HK-2 (cell line): Measurements from ENCODE around the gene MYL3.

Experiments used
- DNase-seq: peaks from one replicate; pipeline ENCODE4 v3.0.0-alpha.2; 2018; ENCODE audit not compliant: unreplicated experiment

The MYL3 gene

GRCh38 chr3:46899151-46900006, 36.1 kb upstream of the MYL3 start:
- DNase-seq = no peak

- DNase-seq = no peak
Measured at GRCh38 chr3:46898321-46899150, 35.3 kb upstream of the MYL3 start.

- no peak for DNase-seq
Measured at GRCh38 chr3:46897829-46898320, 34.6 kb upstream of the MYL3 start.

- DNase-seq = no peak
Measured at GRCh38 chr3:46897031-46897430, 33.8 kb upstream of the MYL3 start.

GRCh38 chr3:46896386-46896785, 33.1 kb upstream of the MYL3 start:
- DNase-seq = no peak

- no peak for DNase-seq
Measured at GRCh38 chr3:46895761-46896160, 32.5 kb upstream of the MYL3 start.

GRCh38 chr3:46895204-46895660, 32.0 kb upstream of the MYL3 start:
- peak; percentile 62 for DNase-seq

- DNase-seq = no peak
Measured at GRCh38 chr3:46894256-46894655, 31.0 kb upstream of the MYL3 start.

- DNase-seq = no peak
Measured at GRCh38 chr3:46893763-46894162, 30.5 kb upstream of the MYL3 start.

- DNase-seq = no peak
Measured at GRCh38 chr3:46893146-46893748, 30.0 kb upstream of the MYL3 start.

- peak; percentile 83 for DNase-seq
Measured at GRCh38 chr3:46892285-46893145, 29.3 kb upstream of the MYL3 start.

- DNase-seq = no peak
Measured at GRCh38 chr3:46891132-46891531, 27.9 kb upstream of the MYL3 start.

GRCh38 chr3:46890132-46890531, 26.9 kb upstream of the MYL3 start:
- no peak for DNase-seq

GRCh38 chr3:46889381-46890110, 26.3 kb upstream of the MYL3 start:
- DNase-seq = no peak

- no peak for DNase-seq
Measured at GRCh38 chr3:46888705-46889104, 25.5 kb upstream of the MYL3 start.

- DNase-seq = no peak
Measured at GRCh38 chr3:46887980-46888494, 24.8 kb upstream of the MYL3 start.

- DNase-seq = no peak
Measured at GRCh38 chr3:46885612-46886011, 22.4 kb upstream of the MYL3 start.

GRCh38 chr3:46884929-46885328, 21.7 kb upstream of the MYL3 start:
- DNase-seq = no peak

- no peak for DNase-seq
Measured at GRCh38 chr3:46884427-46884826, 21.2 kb upstream of the MYL3 start.

GRCh38 chr3:46883830-46884185, 20.6 kb upstream of the MYL3 start:
- DNase-seq = no peak
